IMR-90 (cell line): ENCODE data around the gene ZNF644. TPM values are rescaled to one million over a fixed set of nuclear protein-coding genes. Genes with fewer than 3 reads are reported as not detected.

Experiments used
- ATAC-seq: fragments of 200-7000 bp; cut with Tn5 transposase; 2 replicates; pipeline ENCODE4 v1.9.1; 2020; ENCODE audit warnings: low read depth, mild to moderate bottlenecking, moderate library complexity
- BruUV-seq: library from RNA; stranded (reverse); fragments of 400-500 nt; replicated peaks from 2 replicates; lab custom pipeline; 2021; lab: Mats Ljungman, UMichigan
- CTCF ChIA-PET: fragments of 300-600 bp; formaldehyde crosslinking; extraction: SDS; loops from one replicate; lab custom pipeline; 2021; ENCODE audit warnings: antibody characterized with exemption; lab: Yijun Ruan, JAX
- POLR2A ChIA-PET: fragments of 300-600 bp; sonication (Branson Sonifier 250); formaldehyde crosslinking; loops from one replicate; lab custom pipeline; 2022; ENCODE audit warnings: antibody characterized with exemption; ENCODE audit not compliant: unreplicated experiment; lab: Charles Lee
- DNase-seq: peaks from one replicate; pipeline ENCODE4 v3.0.0; 2013
- H2AFZ ChIP-seq: replicated peaks from 2 replicates; pipeline ENCODE3; 2013; ENCODE audit warnings: low read length, mild to moderate bottlenecking; ENCODE audit not compliant: poor library complexity
- H2AK5ac ChIP-seq: 2 replicates; pipeline ENCODE4 v1.6.1; 2013; ENCODE audit warnings: low read depth, low read length, inconsistent platforms
- H2AK9ac ChIP-seq: replicated peaks from 2 replicates; pipeline ENCODE3; 2013; ENCODE audit warnings: mild to moderate bottlenecking, low read depth, low read length, moderate library complexity; ENCODE audit not compliant: poor library complexity
- H2BK120ac ChIP-seq: 2 replicates; pipeline ENCODE4 v1.6.1; 2013; ENCODE audit warnings: low read depth, low read length, inconsistent platforms
- H2BK15ac ChIP-seq: 3 replicates; pipeline ENCODE4 v1.6.1; 2013; ENCODE audit warnings: low read depth, low read length, inconsistent platforms
- H2BK20ac ChIP-seq: 2 replicates; pipeline ENCODE4 v1.6.1; 2013; ENCODE audit warnings: low read depth, mild to moderate bottlenecking, inconsistent platforms, low read length, moderate library complexity
- H2BK5ac ChIP-seq: 2 replicates; pipeline ENCODE4 v1.6.1; 2013; ENCODE audit warnings: mild to moderate bottlenecking, low read depth, low read length, inconsistent platforms; ENCODE audit not compliant: poor library complexity, severe bottlenecking
- H3K14ac ChIP-seq: replicated peaks from 2 replicates; pipeline ENCODE4 v1.6.1; 2013; ENCODE audit warnings: low read depth, low read length, inconsistent platforms
- H3K18ac ChIP-seq: 2 replicates; pipeline ENCODE4 v1.6.1; 2013; ENCODE audit warnings: low read depth, low read length, control low read depth
- H3K23ac ChIP-seq: 2 replicates; pipeline ENCODE4 v1.6.1; 2013; ENCODE audit warnings: low read depth, low read length, inconsistent platforms
- H3K27ac ChIP-seq: 2 replicates; pipeline ENCODE4 v1.5.1; 2013; ENCODE audit warnings: mild to moderate bottlenecking, control low read depth, low read length; ENCODE audit not compliant: insufficient read depth
- H3K27me3 ChIP-seq: 2 replicates; pipeline ENCODE4 v1.6.1; 2013; ENCODE audit warnings: low read length; ENCODE audit not compliant: control insufficient read depth, insufficient read depth
- H3K36me3 ChIP-seq: 2 replicates; pipeline ENCODE4 v1.6.1; 2013; ENCODE audit warnings: low read length, mixed read lengths; ENCODE audit not compliant: control insufficient read depth, insufficient read depth
- H3K4ac ChIP-seq: 2 replicates; pipeline ENCODE4 v1.6.1; 2013; ENCODE audit warnings: low read depth, low read length, inconsistent platforms
- H3K4me1 ChIP-seq: 2 replicates; pipeline ENCODE4 v1.6.1; 2013; ENCODE audit warnings: low read length, mixed read lengths; ENCODE audit not compliant: control insufficient read depth, insufficient read depth
- H3K4me2 ChIP-seq: 2 replicates; pipeline ENCODE4 v1.6.1; 2013; ENCODE audit warnings: low read depth, mild to moderate bottlenecking, control low read depth, low read length, moderate library complexity
- H3K4me3 ChIP-seq: 2 replicates; pipeline ENCODE4 v1.5.1; 2013; ENCODE audit warnings: low read depth, mild to moderate bottlenecking, control low read depth, low read length, moderate library complexity; ENCODE audit not compliant: insufficient read depth
- H3K56ac ChIP-seq: 2 replicates; pipeline ENCODE4 v1.6.1; 2013; ENCODE audit warnings: low read length, inconsistent platforms; ENCODE audit not compliant: insufficient read depth; ENCODE audit errors: extremely low read depth
- H3K79me1 ChIP-seq, 2 experiments: 2 replicates each; pipeline ENCODE4 v1.6.1; 2013; ENCODE audit warnings: low read length in 2 of 2, inconsistent platforms in 1 of 2, low read depth in 1 of 2
- H3K9ac ChIP-seq: 2 replicates; pipeline ENCODE4 v1.6.1; 2013; ENCODE audit warnings: low read depth, low read length, control low read depth
- H3K9me1 ChIP-seq: 2 replicates; pipeline ENCODE4 v1.6.1; 2013; ENCODE audit warnings: low read length, inconsistent platforms; ENCODE audit not compliant: insufficient read depth
- H3K9me3 ChIP-seq: 2 replicates; pipeline ENCODE4 v1.6.1; 2013; ENCODE audit warnings: low read length; ENCODE audit not compliant: control insufficient read depth, insufficient read depth
- H4K20me1 ChIP-seq: 2 replicates; pipeline ENCODE4 v1.6.1; 2013; ENCODE audit warnings: low read length, inconsistent platforms; ENCODE audit not compliant: insufficient read depth
- H4K5ac ChIP-seq: 2 replicates; pipeline ENCODE4 v1.6.1; 2013; ENCODE audit warnings: mild to moderate bottlenecking, low read depth, low read length, control low read depth
- H4K8ac ChIP-seq, 2 experiments: 2 replicates each; pipeline ENCODE4 v1.6.1; 2013; ENCODE audit warnings: low read depth in 2 of 2, low read length in 2 of 2, control low read depth in 1 of 2, inconsistent platforms in 1 of 2
- H4K91ac ChIP-seq: 2 replicates; pipeline ENCODE4 v1.6.1; 2013; ENCODE audit warnings: low read depth, low read length, inconsistent platforms; ENCODE audit not compliant: insufficient read depth
- CTCF ChIP-seq: conservative IDR thresholded peaks from 2 replicates; pipeline ENCODE4 v1.5.1; 2012; ENCODE audit warnings: mild to moderate bottlenecking, low read depth, low read length, improper control_type of control experiment
- ELK1 ChIP-seq: fragments of 150-350 bp; IDR thresholded peaks from 2 replicates; pipeline ENCODE4 v1.6.1; 2016; ENCODE audit warnings: low read depth, mild to moderate bottlenecking, low read length, moderate library complexity, borderline replicate concordance
- MAZ ChIP-seq: IDR thresholded peaks from 2 replicates; pipeline ENCODE4 v1.6.1; 2012; ENCODE audit warnings: low read depth, mild to moderate bottlenecking, low read length, improper control_type of control experiment, moderate library complexity, borderline replicate concordance
- MXI1 ChIP-seq: IDR thresholded peaks from 2 replicates; pipeline ENCODE4 v1.6.1; 2012; ENCODE audit warnings: low read depth, mild to moderate bottlenecking, low read length, moderate library complexity, borderline replicate concordance
- NFE2L2 ChIP-seq: fragments of 150-350 bp; IDR thresholded peaks from 2 replicates; pipeline ENCODE4 v1.6.1; 2016; ENCODE audit warnings: low read depth, mild to moderate bottlenecking, low read length
- RFX5 ChIP-seq: IDR thresholded peaks from 2 replicates; pipeline ENCODE4 v1.8.0; 2012; ENCODE audit warnings: low read depth, mild to moderate bottlenecking, low read length, moderate library complexity
- USF2 ChIP-seq: fragments of 150-350 bp; IDR thresholded peaks from 2 replicates; pipeline ENCODE4 v1.6.1; 2017; ENCODE audit warnings: mild to moderate bottlenecking, antibody characterized with exemption, low read length, low read depth
- WGBS, 2 experiments: methylation state at CpG; one replicate each; pipeline versions ENCODE4 v1.1.5 to v1.1.7; 2013; ENCODE audit warnings: missing lambda C conversion rate in 2 of 2; ENCODE audit not compliant: insufficient read length in 1 of 2; ENCODE audit errors: extremely low coverage in 2 of 2; 5-methylcytosine and 5-hydroxymethylcytosine counted together
- dilution Hi-C: fragments of 300-500 bp; cut with HindIII; formaldehyde crosslinking; loops from one replicate; pipeline ENCODE4 v1.14.3; 2018; ENCODE audit warnings: low sequenced_read_pairs; ENCODE audit not compliant: unreplicated experiment
- in situ Hi-C: fragments of 300-500 bp; cut with MboI; formaldehyde crosslinking; loops from 3 replicates; pipeline ENCODE4 v1.14.3; 2019; ENCODE audit warnings: low sequenced_read_pairs, inconsistent platforms, mixed read lengths
- intact Hi-C: fragments of 100-400 bp; cut with micrococcal nuclease; formaldehyde crosslinking; loops from 2 replicates; pipeline ENCODE4 v1.10.0; 2022
- polyA plus RNA-seq, 3 experiments: library from polyadenylated mRNA; depleted of rRNA; stranded (reverse); fragments of >200 nt; gene quantifications; 2 replicates each; pipeline ENCODE4 v1.2.3, GENCODE V29; 2012; ENCODE audit warnings: low replicate concordance in 1 of 3
- total RNA-seq: library from RNA; depleted of rRNA; stranded (reverse); fragments of >200 nt; gene quantifications from 2 replicates; pipeline ENCODE4 v1.2.3, GENCODE V29; 2012

The ZNF644 gene
- total and polyA plus RNA-seq, 2 of the 4 experiments (the other 2 are of a cell fraction): 9.0 to 45.3 TPM

GRCh38 chr1:90940746-90941145 lies 81.1 kb downstream of the ZNF644 start:
- ChIA-PET CTCF (no interaction called here), POLR2A (no interaction called here)
- no peak overlapping the region for H3K9ac ChIP-seq
- no peak overlapping the region for H3K4me2 ChIP-seq
- peaks cover 13% of the 10 kb centered on the region for H3K36me3 ChIP-seq
- H3K27ac ChIP-seq: no peak overlapping the region
- H3K23ac ChIP-seq: no peak overlapping the region
- ATAC-seq: no peak
- dilution Hi-C loops (no loop called here), in situ Hi-C loops (no loop called here), intact Hi-C loops (loop anchor here (5.0 kb wide), 1 partner anchor 42 kb away; no protein-coding TSS in a partner anchor)
- TF ChIP-seq MAZ: no peak
- TF ChIP-seq RFX5: no peak
- no peak for TF ChIP-seq ELK1
- no peak for TF ChIP-seq CTCF
- TF ChIP-seq USF2: no peak
- no peak for TF ChIP-seq NFE2L2
- TF ChIP-seq MXI1: no peak
- peaks cover 11 to 24% of the 10 kb centered on the region in 2 experiments for H3K79me1 ChIP-seq
- H2BK20ac ChIP-seq: no peak overlapping the region
- no peak overlapping the region for H4K5ac ChIP-seq
- no peak overlapping the region for H3K4ac ChIP-seq
- H2AFZ ChIP-seq: no peak overlapping the region
- no peaks in the 10 kb centered on the region for H3K9me3 ChIP-seq
- H3K56ac ChIP-seq: no peak overlapping the region
- H4K20me1 ChIP-seq: peaks cover 4% of the 10 kb centered on the region; the same call in 1 of the 2 replicates
- H3K18ac ChIP-seq: no peak overlapping the region
- DNase-seq: no peak
- no CpG with 5 or more reads among the region's 2 CpGs for WGBS, 2 experiments
- H3K27me3 ChIP-seq: no peaks in the 10 kb centered on the region
- H2AK5ac ChIP-seq: no peak overlapping the region
- H3K14ac ChIP-seq: no peak overlapping the region
- H3K4me3 ChIP-seq: no peak overlapping the region
- H4K8ac ChIP-seq: no peak overlapping the region
- no peak overlapping the region for H2AK9ac ChIP-seq
- H4K91ac ChIP-seq: no peak overlapping the region
- H2BK120ac ChIP-seq: no peak overlapping the region
- 0 out of 2 replicates have a peak, but pooled peaks cover 1% of the 10 kb centered on the region for H3K4me1 ChIP-seq
- BruUV-seq: no TSS peak
- H2BK5ac ChIP-seq: no peak overlapping the region
- H2BK15ac ChIP-seq: no peak overlapping the region
- H3K9me1 ChIP-seq: no peaks in the 10 kb centered on the region
